Activated naive CD4-positive, alpha-beta T cell treated with anti-CD3 and anti-CD28 coated beads for 36 hours (primary cell): Measurements from ENCODE around the gene CFAP100. TPM values are rescaled to one million over a fixed set of nuclear protein-coding genes. Genes with fewer than 3 reads are reported as not detected.

ENCODE experiments used
- CTCF ChIA-PET: fragments of 350-600 bp; sonication (Branson Sonifier 250); formaldehyde crosslinking; loops from one replicate; lab custom pipeline; 2021; ENCODE audit warnings: antibody characterized with exemption; lab: Charles Lee
- DNase-seq: peaks from one replicate; pipeline ENCODE4 v3.0.0-alpha.2; 2020
- H3K27ac Mint-ChIP-seq: one replicate; pipeline ENCODE4 v1.8.0; 2021; ENCODE audit warnings: mild to moderate bottlenecking, mixed read lengths
- H3K27me3 Mint-ChIP-seq: one replicate; pipeline ENCODE4 v1.8.0; 2021; ENCODE audit warnings: low read depth, mixed read lengths
- H3K36me3 Mint-ChIP-seq: one replicate; pipeline ENCODE4 v1.8.0; 2021; ENCODE audit warnings: low read depth, mixed read lengths
- H3K4me1 Mint-ChIP-seq: one replicate; pipeline ENCODE4 v1.8.0; 2021; ENCODE audit warnings: low read depth, mixed read lengths
- H3K4me3 Mint-ChIP-seq: one replicate; pipeline ENCODE4 v1.8.0; 2021; ENCODE audit warnings: mild to moderate bottlenecking, moderate library complexity, mixed read lengths
- H3K9me3 Mint-ChIP-seq: one replicate; pipeline ENCODE4 v1.8.0; 2021; ENCODE audit warnings: mixed read lengths
- intact Hi-C: fragments of 100-400 bp; cut with micrococcal nuclease; formaldehyde crosslinking; loops from one replicate; pipeline ENCODE4 v1.15.1; 2023
- total RNA-seq, 2 experiments: library from RNA; stranded (reverse); gene quantifications; one replicate each; pipeline ENCODE4 v1.2.3, GENCODE V29; 2021

The CFAP100 gene
- total RNA-seq, 2 experiments from 2014 or later, result not detected

DNA sequence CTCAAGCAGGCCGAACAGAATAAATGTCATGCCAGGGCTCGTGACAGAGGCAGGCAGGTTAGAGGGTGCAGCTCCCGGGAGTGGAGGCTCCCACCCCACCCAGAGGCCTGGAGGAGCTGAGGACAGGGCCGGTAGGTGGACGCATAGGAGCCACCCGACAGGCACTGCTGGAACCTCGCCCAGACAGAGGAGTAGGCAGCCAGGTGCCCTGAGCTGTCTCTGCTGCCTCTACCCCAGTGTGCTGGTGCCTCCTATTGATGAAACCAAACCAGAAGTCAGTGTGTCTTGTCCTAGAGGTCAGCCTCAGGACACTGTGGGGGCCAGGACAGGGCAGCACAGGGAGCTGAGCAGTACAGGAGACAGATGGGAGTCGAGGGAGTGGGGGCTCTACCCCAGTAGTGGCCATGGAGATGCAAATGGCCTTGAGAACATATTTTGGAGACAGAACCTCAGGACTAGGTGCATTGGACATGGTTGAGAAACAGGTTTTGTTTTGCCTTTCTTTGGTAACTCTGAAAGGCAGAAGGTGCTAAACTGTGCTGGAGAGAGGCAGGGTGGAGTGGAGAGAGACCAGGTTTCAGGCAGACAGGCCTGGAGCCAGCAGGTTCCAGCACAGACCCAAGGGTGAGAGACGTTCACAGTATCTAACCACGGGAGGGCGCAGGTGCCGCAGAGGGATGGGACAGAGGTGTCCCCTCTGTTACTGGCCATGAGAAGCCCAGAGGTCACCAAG, 22.1 kb upstream of the CFAP100 start:
- Mint-ChIP-seq H3K4me1 (no peaks in the 10 kb centered on the region), H3K4me3 (no peak overlapping the region), H3K9me3 (no peaks in the 10 kb centered on the region), H3K36me3 (no peaks in the 10 kb centered on the region), H3K27me3 (peaks cover 1% of the 10 kb centered on the region), H3K27ac (no peak overlapping the region)
- CTCF ChIA-PET, result no interaction called here
- DNase-seq, result no peak
- intact Hi-C loops, result no loop called here

DNA sequence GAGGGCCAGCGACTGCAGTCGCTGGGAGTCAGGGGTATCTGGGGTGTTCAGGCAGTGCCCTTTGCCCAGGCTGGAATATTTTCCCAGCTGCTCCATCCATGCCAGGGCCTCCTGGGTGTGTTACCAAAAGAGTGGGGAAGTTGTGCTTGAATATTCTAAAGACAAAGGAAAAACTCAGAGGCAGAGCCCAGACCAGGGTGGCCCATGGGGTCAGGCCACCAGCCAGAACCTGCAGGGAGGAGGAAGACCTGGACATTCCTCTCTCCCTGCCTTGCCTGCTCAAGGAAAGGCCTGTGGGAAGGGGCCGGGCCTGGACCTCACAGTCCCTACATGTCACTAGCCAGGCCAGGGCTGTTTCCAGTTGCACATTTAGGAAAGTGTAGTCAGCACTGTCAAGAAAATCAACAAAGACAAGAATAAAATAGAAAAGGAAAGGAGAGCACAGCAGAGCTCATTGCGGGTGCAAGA, 21.5 kb upstream of the CFAP100 start:
- Mint-ChIP-seq H3K4me3 (no peak overlapping the region), H3K4me1 (no peaks in the 10 kb centered on the region), H3K27me3 (peaks cover 1% of the 10 kb centered on the region), H3K27ac (no peak overlapping the region), H3K9me3 (no peaks in the 10 kb centered on the region), H3K36me3 (no peaks in the 10 kb centered on the region)
- DNase-seq, result no peak
- intact Hi-C loops, result no loop called here
- CTCF ChIA-PET, result no interaction called here

DNA sequence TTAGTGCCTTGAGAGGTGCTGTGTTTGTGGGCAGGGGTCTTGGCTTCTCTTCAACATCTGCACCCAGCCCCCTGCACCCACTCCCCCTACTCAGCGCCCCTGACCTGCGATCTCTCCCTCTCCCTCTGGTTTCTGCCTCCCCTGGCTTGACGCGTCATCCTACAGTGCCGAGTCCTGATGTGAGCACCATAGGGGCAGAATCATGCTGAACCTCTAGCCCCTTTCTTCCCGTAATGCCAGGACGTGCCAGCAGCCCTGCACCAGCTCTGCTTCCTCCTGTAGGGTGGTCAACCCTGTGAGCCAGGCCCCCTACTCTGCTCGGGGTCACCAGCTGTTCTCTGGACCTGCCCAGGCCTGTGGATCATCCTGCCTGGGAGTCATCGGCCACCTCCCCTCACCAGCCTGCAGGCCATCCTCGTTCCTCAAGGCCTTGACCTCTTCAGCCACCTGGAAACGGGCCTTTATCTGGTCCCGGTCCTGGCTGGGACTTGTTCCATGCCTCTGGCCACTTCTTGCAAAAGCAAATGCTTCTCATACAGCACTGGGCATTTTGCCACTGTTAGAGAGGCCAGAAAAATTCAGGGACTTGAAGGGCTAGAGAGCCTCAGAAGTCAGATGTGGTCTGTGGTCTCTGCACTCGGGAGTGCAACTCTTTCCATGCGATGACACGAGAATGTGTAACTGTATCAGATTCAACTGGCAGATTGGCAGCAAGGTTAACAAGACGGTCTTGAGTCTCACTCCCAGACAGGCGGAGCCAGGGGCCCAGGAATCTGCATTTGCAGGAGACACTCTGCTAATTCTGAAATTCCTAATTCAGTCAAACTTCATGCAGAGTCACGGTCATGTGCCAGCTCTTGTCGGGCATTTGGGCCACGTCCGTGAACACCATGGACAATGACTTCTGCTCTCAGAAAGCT, 20.8 kb upstream of the CFAP100 start:
- no peak overlapping the region for H3K27ac Mint-ChIP-seq
- DNase-seq, result no peak
- no peak overlapping the region for H3K4me3 Mint-ChIP-seq
- no peaks in the 10 kb centered on the region for H3K36me3 Mint-ChIP-seq
- H3K4me1 Mint-ChIP-seq, result no peaks in the 10 kb centered on the region
- H3K9me3 Mint-ChIP-seq, result no peaks in the 10 kb centered on the region
- CTCF ChIA-PET, result no interaction called here
- H3K27me3 Mint-ChIP-seq, result peaks cover 1% of the 10 kb centered on the region
- intact Hi-C loops, result no loop called here

DNA sequence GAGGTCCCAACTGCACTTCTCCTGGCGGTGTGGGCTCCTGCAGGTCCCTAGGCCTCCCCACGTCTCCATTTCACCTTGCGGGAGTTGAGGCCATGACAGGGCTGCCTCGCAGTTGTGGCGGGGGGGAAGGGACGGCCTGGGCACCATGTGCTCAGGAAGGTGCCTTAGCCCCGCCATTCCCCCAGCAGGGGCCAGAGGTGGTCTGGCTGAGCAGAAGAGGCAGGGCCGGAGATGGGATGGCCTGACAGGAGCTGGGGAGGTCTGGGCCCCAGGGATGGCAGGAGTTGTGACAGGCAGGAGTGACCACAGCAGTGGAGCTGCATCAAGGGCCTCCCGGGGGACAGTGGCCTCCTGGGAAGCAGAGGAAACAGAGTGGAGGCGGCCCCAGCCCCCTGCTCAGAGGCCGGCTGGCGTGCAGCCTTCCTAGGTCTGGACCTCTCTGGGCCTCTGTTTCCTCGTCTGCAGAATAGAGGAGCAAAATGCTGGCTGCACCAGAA, 18.8 kb upstream of the CFAP100 start:
- intact Hi-C loops, result no loop called here
- CTCF ChIA-PET, result interaction anchor here (0.9 kb wide), 1 partner anchor 70 kb away, joined by 3 read pairs; no protein-coding TSS in a partner anchor
- no peak overlapping the region for H3K27ac Mint-ChIP-seq
- no peak overlapping the region for H3K4me3 Mint-ChIP-seq
- no peak for DNase-seq
- H3K27me3 Mint-ChIP-seq, result peaks cover 9% of the 10 kb centered on the region
- no peaks in the 10 kb centered on the region for H3K9me3 Mint-ChIP-seq
- no peaks in the 10 kb centered on the region for H3K36me3 Mint-ChIP-seq
- H3K4me1 Mint-ChIP-seq, result no peaks in the 10 kb centered on the region

DNA sequence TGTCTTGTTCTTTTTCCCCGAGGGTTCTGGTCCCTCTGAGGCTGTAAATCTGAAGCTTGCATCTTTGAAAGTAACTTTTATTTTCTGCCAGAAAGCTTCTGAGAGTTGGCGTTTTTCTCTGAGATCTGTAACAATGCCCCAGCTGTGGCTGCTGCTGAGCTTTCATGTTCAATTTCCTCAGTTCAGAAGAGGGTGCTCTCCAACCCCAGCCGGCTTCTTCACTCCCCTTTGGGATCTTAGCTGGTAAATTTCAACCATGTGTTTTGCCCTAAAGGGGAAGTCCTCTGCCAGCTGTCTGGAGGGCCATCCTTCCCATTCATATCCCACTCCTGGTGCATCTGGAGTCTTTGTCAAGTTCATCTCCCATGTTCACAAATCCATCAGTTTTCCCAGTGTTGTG, 18.3 kb upstream of the CFAP100 start:
- Mint-ChIP-seq H3K4me3 (no peak overlapping the region), H3K36me3 (no peaks in the 10 kb centered on the region), H3K9me3 (no peaks in the 10 kb centered on the region), H3K4me1 (no peaks in the 10 kb centered on the region), H3K27me3 (peaks cover 9% of the 10 kb centered on the region), H3K27ac (no peak overlapping the region)
- DNase-seq, result no peak
- CTCF ChIA-PET, result interaction anchor here (0.9 kb wide), 1 partner anchor 70 kb away, joined by 3 read pairs; no protein-coding TSS in a partner anchor
- intact Hi-C loops, result no loop called here

DNA sequence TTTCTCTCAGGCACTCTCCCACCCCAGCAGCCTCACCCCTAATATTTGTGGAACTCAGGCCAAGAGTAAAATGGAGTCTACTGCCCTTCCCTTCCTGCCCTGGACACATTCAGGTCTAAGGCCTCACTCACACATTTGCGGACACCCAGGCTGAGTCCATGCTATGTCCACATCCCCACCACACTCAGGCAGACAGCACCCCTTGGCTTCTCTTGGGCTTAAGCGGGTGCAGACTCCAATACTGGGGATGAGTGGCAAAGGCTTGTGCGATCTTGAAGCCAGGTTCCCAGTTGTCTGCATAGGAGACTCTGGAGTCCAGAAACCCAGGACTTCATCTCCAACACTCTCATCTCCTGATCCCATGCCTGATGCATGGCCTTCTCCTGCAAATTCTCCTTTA, 17.5 kb upstream of the CFAP100 start:
- H3K36me3 Mint-ChIP-seq, result no peaks in the 10 kb centered on the region
- H3K4me3 Mint-ChIP-seq, result no peak overlapping the region
- no peaks in the 10 kb centered on the region for H3K9me3 Mint-ChIP-seq
- H3K4me1 Mint-ChIP-seq, result no peaks in the 10 kb centered on the region
- no peak for DNase-seq
- intact Hi-C loops, result no loop called here
- H3K27ac Mint-ChIP-seq, result no peak overlapping the region
- CTCF ChIA-PET, result no interaction called here
- H3K27me3 Mint-ChIP-seq, result peaks cover 9% of the 10 kb centered on the region

DNA sequence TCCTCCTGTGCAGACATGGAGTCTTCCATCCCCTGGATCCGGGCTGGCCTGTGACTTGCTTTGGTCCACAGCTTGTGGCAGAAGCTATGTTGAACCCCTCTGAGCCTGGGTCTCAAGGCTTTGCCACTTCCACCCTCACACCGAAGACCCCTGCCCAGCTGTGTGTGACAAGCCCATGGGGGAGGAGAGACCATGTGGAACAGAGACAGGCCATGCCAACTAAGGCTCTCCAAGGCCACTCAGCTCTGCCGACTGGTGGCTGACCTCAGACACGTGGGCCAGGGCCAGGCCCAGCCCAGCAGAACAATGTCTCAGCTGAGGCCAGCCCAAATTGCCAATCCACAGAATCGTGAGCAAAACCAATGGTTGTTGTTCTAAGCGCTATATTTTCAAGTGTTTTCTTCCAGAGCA, 16.4 kb upstream of the CFAP100 start:
- CTCF ChIA-PET, result interaction anchor here (0.5 kb wide), 1 partner anchor 24 kb away, joined by 3 read pairs; no protein-coding TSS in a partner anchor
- DNase-seq, result no peak
- H3K4me3 Mint-ChIP-seq, result no peak overlapping the region

DNA sequence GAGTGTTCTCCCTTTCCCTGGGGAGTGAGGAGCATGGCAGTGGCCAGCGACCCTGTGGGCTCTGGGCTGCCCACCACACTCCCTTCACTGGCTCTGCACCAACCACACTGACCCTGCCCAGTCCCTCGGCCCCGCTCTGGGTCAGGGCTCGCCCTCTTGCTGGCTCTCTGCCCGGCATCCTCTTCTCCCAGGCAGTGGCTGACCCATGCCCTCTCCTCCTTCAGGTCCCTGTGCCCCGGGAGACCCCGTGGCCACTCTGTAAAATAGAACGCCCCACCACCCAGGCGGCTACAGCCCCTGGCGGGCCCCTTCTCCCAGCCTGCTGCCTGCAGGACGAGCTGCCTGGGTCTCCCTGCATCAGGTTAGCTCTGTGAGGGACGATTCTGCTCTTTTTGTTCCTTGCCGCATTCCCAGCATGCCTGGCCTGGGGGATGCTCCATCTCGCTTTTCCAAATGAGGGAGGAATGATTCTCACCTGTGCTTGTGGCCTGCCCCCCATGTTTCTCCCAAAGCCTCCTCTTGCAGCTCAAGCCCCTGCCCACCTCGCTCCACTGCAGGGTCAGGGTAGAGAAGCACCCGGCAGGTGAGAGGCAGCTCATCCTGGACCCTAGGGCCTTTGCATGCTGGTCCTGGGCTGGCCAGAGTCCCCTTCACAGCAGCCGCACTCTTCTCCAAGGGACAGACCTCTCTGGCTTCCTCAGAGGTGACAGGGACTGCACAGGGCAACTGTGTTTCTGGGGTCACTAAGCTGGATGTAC, 14.5 kb upstream of the CFAP100 start:
- no peak for DNase-seq
- CTCF ChIA-PET, result no interaction called here
- H3K27me3 Mint-ChIP-seq, result peaks cover 25% of the 10 kb centered on the region
- H3K27ac Mint-ChIP-seq, result no peak overlapping the region
- H3K4me1 Mint-ChIP-seq, result no peaks in the 10 kb centered on the region
- peaks cover 1% of the 10 kb centered on the region for H3K36me3 Mint-ChIP-seq
- no peak overlapping the region for H3K4me3 Mint-ChIP-seq
- intact Hi-C loops, result loop anchor here (10.0 kb wide), 1 partner anchor 635 kb away; no protein-coding TSS in a partner anchor
- H3K9me3 Mint-ChIP-seq, result peaks cover 2% of the 10 kb centered on the region

More for the DNA sequence above, 16.4 kb upstream of the CFAP100 start:
- peaks cover 2% of the 10 kb centered on the region for H3K9me3 Mint-ChIP-seq
- H3K27me3 Mint-ChIP-seq, result peaks cover 18% of the 10 kb centered on the region
- no peaks in the 10 kb centered on the region for H3K4me1 Mint-ChIP-seq
- no peak overlapping the region for H3K27ac Mint-ChIP-seq
- intact Hi-C loops, result no loop called here
- peaks cover 1% of the 10 kb centered on the region for H3K36me3 Mint-ChIP-seq

DNA sequence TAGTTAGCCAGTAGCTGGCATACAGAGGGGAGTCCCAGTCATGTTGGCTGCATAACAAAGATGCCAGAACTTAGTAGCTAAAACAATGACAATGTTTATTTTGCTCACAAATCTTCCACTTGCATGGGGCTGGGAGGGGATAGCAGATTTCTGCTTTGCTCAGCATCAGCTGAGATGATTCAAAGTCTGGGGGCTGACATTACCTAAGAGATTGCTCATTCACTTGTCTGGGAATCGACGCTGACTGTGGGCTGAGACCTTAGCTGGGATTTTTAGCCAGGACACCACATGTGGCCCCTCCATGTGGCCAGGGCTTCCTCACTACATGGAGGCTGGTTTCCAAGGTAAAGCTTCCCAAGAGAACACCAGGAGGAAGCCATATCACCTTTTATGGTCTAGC, 12.7 kb upstream of the CFAP100 start:
- Mint-ChIP-seq H3K4me3 (no peak overlapping the region), H3K9me3 (peaks cover 2% of the 10 kb centered on the region), H3K36me3 (peaks cover 1% of the 10 kb centered on the region), H3K4me1 (no peaks in the 10 kb centered on the region), H3K27me3 (peaks cover 34% of the 10 kb centered on the region), H3K27ac (no peak overlapping the region)
- intact Hi-C loops, result loop anchor here (10.0 kb wide), 1 partner anchor 637 kb away; no protein-coding TSS in a partner anchor
- CTCF ChIA-PET, result interaction anchor here (0.8 kb wide), 1 partner anchor 11 kb away, joined by 3 read pairs; no protein-coding TSS in a partner anchor
- DNase-seq, result no peak

DNA sequence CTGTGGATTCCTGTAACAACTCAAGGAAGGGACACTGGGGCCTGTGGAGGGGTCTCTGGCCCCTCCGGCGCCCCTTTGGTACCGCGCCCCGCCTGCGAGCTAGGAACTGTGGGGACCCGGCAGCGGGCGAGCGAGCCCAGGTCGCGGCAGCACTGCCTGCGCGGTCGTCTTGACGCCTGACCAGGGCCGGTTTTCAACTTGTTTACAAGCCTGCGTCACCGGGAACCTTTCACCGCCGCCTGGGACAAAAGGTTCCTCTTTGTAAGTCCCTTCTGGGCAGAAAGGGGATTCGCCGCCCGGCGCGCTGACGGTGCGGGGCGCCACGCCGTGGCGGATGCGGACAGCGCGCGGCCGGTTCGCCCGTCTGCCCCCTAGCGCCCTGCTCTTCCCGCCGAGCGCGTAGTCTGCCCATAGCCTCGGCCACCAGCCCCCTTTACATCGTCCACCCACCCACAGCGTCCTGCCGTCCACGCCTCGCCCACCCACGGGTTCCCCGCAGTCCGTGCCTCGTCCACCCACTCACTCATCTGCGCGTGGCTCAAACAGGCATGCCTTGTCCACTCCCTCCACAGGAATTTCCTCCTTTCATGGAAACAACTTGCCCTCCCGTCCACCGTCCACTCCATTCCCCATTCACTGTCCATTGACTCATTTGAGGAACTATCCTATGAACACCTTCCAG, 5.5 kb upstream of the CFAP100 start:
- H3K27me3 Mint-ChIP-seq, result peaks cover 60% of the 10 kb centered on the region
- no peaks in the 10 kb centered on the region for H3K9me3 Mint-ChIP-seq
- H3K4me1 Mint-ChIP-seq, result peaks cover 3% of the 10 kb centered on the region
- H3K4me3 Mint-ChIP-seq, result no peak overlapping the region
- CTCF ChIA-PET, result interaction anchor here (0.9 to 1.6 kb wide), 6 partner anchors 28 to 256 kb away, joined by 3 to 10 read pairs (median 5); no protein-coding TSS in a partner anchor
- DNase-seq, result peak; percentile 59
- intact Hi-C loops, result loop anchor here (1.0 to 10.0 kb wide), 6 partner anchors 130 to 644 kb away; no protein-coding TSS in a partner anchor
- no peaks in the 10 kb centered on the region for H3K36me3 Mint-ChIP-seq
- no peak overlapping the region for H3K27ac Mint-ChIP-seq

DNA sequence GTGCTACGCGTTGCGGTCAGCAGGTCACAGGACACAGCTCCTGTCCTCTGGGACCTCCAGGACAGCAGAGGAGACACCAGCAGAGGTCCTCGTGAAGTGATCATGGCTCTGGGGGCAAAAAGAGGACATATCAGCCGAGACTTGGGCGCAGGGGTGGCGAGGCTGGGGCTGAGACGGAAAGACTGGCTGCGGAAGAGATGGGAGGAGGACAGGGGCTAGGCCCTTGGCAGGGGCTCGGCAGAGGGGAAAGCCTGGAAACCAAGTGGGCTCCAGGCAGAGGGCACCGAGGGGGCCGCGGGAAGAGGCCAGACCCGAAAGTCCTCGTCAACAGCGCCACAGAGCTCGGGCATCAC, 4.9 kb upstream of the CFAP100 start:
- no peaks in the 10 kb centered on the region for H3K9me3 Mint-ChIP-seq
- H3K4me3 Mint-ChIP-seq, result no peak overlapping the region
- CTCF ChIA-PET, result interaction anchor here (1.1 to 1.6 kb wide), 3 partner anchors 146 to 256 kb away, joined by 3 to 10 read pairs (median 5); no protein-coding TSS in a partner anchor
- H3K27me3 Mint-ChIP-seq, result peaks cover 60% of the 10 kb centered on the region
- peaks cover 3% of the 10 kb centered on the region for H3K4me1 Mint-ChIP-seq
- no peak overlapping the region for H3K27ac Mint-ChIP-seq
- no peak for DNase-seq
- no peaks in the 10 kb centered on the region for H3K36me3 Mint-ChIP-seq
- intact Hi-C loops, result loop anchor here (1.0 to 10.0 kb wide), 6 partner anchors 130 to 645 kb away; no protein-coding TSS in a partner anchor
